UCSD-AML1 (cell line): ENCODE measurements around the gene LAMTOR2.
A peak's percentile ranks its signal among the peaks of the same experiment; 100 is the strongest.

Experiments
- DNase-seq: peaks from one replicate; lab custom pipeline; 2025; ENCODE audit not compliant: unreplicated experiment; lab: John Stamatoyannopoulos, UW

The LAMTOR2 gene

DNA sequence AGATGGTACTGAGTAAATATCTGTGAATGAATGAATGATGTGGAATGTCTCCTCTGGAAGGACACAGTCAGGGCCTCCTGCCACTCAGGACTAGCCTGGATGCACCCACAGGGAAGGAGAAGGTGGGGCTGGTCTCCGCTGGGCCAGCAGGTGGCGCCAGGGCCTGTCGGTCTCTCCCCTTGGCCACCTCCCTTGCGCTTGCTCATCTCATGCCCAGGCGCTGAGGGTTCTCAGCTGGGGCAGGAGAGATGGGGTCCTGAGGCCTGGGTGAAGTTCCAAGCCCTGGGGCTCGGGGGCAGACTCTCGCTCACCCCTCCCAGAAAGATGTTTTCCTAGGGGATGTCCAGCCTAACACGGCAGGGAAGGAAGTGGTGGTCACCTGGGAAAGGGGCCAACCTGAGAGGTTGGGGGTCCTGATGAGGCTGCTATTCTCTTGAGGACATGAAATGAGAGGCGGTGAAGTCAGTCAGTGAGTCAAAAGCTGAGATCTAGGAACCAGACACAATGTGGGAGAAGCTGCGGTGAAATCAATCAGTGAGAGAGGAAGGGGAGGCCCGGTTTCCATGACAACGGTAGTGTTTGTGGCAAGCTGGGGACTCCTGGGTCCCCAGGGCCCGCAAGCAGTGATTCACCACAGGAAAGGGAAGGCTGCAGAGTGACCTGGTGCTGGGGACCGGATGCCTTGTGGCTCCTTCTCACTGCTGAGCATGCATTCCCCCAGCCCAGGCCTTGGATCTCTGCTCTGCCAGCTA, 42.2 kb downstream of the LAMTOR2 start:
- peak; percentile 83 for DNase-seq

DNA sequence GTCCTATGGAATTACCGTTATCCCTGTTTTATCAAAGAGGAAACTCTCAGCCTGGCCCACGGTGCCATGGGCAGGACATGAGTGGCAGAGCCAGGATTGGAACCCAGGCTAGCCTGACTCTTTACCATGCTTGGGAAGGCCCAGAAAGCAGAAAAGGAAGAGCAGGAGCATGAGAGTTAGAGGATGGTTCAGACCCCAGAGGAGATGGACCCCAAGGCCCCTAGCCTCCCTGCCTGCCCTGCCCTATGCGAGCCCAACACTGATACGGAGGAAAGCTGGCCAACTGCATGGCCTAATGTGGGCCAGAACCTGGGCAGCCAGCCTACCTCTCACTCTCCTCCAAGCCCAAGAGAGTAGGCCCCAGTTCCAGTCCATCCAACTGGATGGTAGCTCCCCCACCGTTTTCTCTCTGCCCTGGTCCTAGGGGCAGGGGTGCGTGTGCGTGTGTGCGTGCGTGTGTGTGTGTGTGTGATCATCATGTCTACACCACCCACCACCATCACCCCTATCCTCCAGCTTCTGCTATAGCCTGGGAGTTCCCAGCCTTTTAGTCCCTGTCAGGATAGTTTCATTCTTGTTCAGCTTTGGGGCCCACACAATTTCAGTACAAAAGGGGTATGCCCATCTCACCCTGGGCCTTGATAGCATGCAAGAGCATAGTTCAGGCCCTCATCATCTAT, 43.1 kb downstream of the LAMTOR2 start:
- no peak for DNase-seq

DNA sequence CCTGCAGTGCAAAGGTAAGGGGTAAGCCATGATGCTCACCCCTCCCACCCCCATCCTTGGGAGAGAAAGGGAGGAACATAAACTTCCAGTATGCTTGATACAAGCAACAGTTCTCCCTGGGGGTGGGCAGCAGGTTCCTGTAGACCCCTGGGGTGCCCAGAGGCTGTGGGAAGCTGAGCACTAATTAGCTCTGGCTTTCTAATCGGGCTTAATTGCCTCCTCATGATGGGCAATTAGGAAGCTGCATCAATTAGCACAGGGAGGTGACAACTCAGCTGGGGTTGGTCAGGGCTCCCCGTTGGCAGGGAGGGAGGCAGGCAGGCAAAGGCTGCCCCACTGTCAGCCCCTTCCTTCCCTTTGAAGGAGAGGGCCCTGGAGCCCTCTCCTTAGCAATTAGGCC, 44.2 kb downstream of the LAMTOR2 start:
- no peak for DNase-seq

DNA sequence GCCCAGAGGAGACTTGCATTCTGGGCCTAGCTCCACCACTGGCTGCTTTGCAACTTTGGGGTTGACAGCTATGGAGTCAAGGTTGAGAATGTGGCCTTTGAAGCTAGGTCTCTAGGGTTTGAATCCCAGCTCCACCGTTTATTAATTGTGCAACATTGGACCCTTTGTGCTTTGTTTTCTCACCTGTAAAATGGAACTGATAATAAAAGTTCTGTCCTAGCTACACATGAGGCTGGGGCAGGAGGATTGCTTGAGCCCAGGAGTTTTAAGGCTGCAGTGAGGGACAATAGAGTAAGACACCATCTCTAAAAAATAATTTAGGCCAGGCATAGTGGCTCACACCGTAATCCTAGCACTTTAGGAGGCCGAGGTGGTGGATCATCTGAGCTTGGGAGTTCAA, 44.7 kb downstream of the LAMTOR2 start:
- no peak for DNase-seq

DNA sequence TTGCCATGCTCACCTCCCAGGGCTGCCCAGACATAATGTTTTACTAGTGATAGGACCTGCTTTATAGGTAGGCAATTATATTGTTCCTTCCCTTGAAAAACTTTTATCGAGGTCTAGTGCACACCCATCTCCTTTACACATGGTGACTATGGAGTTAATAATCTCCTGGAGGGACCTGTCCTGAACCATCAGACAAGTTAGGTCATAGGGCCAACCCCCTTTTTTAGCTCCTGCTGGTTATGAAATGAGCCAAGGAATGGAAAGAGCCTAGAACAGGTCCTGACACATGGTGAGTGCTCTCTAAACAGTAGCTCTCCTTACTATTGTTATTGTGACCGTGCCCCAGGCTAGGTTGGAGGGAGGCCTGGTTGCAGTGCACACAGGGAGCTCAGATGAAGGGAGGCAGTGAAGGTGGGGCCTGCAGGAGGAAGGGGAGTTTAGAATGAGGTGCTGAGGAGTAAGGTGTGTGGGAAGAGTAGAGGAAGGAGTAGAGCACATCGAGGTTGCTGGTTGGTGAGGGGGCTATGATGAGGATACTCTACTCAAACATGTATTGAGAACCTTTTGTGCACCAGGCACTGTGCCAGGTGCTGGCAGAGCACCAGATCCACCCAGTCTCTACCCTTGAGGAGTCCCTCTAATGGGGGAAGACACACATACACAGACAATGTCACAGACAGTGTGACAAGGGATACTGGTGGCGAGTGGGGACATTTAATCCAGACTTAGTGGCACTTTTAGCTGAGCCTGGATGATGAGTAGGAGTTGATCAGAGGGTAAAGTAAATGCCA, 45.8 kb downstream of the LAMTOR2 start:
- no peak for DNase-seq

DNA sequence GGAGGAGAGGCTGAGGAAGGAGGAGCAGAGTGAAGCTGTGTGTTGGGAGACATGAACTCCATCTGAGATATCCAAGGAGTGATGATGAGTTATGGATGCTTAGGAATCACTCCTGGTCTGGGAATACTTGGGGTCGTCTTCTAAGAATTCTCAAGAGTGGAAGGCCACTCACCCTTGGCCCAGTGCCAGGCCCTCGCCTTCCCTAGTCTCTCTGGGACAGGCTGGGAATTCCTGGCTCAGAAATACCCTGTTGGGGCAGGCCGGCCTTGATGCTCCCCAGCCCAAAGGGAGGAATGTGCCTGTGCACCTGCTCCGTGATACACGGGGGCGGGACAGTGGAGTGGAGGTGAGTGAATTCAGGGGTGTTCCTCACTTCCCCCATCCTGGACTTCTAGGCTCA, 47.3 kb downstream of the LAMTOR2 start:
- no peak for DNase-seq

DNA sequence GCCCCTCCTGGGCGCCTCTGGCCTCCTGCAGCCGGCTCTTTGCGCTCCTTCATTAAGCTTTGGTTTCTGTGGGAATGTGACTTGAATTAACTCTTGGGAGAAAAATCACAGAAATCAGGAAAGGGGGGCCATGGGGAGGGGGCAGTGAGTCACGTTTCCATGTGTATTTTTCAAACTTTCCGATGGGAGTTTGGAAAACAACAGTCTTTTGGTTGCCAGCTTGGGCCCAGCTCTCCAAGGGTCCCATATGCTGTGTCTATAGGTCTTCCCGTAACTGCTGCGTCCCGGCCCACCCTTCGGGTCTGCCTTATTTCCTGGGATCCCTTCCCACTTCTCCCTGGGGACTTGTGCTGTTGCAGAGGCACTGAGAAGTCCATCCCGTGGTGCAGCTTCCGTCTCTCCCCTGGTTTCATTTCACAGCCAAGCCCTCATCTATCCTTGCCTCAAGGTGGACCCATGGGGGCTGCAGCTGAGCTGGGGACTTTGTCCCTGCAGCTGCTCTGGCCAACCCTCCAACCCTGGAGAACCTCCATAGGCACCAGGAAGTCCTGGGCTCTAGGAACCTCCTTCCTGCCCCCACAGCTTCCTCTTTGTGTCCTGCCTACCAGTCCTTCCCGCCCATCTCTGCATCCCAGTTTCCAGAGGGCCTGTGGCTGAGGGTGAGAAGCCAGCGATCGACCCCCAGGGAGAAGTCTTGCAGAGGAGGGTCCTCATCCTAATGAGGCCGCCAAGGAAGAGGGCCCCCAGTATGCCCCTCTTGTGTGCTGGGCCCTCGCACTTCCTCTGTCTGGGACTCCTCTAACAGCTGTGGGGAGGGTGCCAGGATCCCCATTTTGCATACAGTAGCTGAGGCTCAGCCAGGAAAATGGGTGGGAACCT, 48.3 kb downstream of the LAMTOR2 start:
- peak; percentile 35 for DNase-seq

DNA sequence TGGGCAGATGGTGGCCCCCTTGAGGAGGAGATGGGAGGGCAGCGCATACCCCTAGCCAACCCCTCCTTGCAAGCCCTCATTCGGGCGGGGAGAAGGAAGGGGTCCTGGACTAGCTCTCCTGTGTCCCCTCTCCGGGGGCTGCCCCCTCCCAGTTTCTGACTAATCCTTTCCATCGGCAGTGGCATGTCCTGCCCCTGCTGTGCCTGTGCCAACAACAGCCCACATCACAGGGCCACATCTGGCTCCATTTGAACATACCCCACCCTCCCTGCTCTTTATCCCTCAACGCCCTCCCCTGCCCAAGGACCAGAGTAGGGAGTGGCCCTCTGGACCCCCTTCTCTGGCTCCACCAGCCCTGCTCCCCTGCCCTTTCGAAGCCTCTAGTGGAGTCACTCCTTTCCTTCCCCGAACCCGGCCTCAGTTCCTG, 49.0 kb downstream of the LAMTOR2 start:
- no peak for DNase-seq

DNA sequence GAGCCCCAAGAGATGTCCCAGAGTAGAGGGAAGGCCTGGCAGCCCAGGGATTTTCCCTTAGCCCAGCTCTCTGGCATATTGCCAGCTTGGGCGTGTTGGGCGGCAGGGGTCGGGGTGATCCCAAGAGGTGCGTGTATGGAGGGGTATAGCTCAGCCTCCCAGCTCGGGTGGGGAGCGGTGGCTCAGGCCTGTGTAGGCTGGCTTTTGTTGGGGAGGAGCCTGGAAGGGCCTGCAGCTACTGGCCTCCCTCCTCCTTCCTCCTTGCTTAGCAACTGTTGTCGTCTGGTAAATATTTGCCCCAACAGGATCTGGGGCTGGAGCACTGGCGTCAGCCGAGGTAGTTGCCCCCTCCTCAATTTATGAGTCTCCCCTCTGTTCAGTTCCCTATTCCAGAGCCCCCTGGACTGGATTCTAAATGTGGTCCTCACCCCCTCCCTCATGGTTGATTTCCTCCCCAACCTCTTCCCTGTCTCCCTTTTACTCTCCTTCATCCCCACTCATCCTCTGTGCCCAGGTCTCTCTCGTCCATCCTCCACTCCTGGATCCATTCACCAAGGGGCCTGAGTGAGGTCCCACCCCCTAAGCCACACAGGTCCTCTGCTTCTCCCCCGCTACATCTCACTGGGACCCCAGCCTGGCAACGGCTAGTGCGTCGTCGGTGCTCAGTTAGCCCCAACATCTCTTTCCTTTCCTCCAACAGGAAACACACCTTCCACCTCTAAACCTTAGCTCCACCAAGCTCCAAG, 49.7 kb downstream of the LAMTOR2 start:
- DNase-seq = peak; percentile 47

DNA sequence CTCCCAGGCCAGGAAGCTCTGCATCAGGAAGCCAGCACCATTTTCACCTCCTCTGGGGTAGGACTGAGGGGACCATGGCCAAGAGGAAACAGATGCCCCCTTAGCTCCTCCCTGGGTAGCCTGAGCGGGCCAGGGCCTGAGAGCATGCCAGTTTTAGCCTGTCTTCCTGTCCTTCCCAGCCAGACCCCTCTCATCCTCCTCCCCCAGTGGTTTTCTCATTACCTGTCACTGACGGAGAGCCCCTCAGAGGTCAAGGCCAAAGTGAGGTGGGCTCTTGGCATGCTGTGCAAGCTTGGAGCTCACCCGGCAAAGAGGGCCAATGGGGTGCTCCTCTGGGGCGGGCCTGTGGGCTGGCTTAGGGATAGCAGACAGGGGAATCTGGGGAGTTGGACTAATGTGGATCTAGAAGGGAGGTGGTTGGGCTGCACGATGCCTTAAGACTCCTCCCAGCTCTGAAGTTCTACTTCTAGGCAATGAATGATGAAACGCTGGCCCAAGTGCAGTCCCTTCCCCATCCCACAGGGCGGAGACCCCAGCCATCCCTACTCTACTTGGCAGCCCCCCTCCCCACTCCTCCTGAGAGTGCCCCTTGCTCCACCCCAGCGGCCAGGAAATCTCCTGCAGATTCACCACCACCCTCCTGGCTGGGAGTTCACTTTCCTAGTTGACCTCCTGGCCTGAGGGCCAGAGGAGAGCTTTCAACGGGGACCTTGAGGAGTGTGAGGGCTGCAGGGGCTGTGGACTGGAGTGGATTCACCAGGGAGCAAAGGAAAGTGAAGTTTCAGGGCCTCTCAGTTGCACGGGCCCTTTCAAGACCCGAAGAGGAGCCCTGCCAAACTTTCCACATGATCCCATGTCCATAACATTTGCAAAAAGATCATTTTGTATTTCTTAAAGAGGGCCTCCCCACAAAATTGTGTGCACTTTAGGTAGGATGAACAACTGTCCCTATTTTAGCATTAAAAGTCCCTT, 50.6 kb downstream of the LAMTOR2 start:
- DNase-seq = no peak

DNA sequence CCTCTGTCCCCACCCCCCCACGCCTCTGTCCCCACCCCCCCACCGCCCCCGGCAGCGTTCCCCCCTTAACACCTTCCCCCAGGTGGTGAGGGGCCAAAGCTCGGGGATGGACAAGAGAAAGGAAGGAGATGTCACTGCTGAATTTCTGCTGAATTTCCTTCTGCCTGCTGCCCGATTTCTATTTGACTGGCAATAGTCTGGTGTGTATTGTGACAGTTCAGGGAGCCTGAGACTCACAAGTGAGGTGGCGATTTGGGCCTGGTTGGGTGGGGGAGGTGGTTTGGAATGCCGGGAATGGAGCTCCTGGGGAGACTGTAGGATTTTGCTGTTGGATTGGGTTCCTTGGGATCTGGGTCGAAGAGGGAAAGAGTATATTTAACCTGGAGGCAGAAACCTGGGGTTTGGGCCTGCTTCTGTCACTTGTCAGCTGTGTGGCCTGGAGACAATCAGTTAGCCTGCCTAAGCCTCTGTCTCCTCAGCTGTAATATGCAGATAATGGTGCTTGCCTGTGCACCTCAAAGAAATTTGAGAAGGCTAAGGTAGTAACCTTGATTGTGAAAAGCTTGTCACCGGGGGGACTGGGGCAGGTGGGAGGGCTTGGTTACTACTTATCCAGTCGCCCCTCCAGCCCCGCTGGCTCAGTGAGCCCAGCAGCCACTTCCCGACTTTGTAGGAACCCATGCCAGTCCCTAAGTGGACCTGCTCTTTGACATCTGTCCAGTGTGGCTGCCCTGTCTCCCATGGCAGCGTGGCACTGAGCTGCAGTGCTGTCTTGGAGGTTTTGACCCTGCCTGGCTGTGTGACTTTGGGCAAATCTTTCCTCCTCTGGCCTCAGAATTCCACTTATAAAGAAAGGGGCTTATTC, 52.3 kb downstream of the LAMTOR2 start:
- DNase-seq = no peak

DNA sequence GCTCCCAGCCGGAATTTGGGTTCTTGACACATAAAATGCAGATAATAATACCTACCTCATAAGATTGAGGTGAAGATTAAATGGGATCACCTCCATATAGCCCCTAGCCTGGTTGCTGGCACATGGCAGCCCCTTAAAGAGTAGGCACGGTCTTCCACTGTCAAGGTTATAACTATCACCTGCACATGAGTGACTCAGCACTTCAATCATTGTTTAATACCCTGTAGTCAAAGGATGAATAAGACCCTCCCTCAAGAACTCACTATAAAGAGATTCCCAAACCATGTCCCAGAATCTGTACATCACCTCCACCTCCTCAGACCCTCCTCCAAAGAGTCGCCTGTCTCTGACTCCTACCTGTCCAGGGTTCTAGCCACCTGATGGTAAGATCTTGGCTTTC, 53.5 kb downstream of the LAMTOR2 start:
- no peak for DNase-seq
